Effector memory CD8-positive, alpha-beta T cell (primary cell): Measurements from ENCODE around the gene ESRRA.
"Not testable (repeated sequence)": the region's sequence is repeated elsewhere in the genome, so short reads cannot be mapped to it uniquely, and the experiment has no call there.

Experiments used
- ATAC-seq: fragments of 150-1000 bp; cut with Tn5 transposase; replicated peaks from 2 replicates; pipeline ENCODE4 v1.10.0; 2021; ENCODE audit warnings: mild to moderate bottlenecking, moderate library complexity
- DNase-seq, 3 experiments: peaks; one replicate each; pipeline ENCODE4 v3.0.0; 2021
- H3K27ac Mint-ChIP-seq, 2 donors: one replicate each; pipeline ENCODE4 v1.8.0; 2022; ENCODE audit warnings: mild to moderate bottlenecking in 2 of 2, mixed read lengths in 2 of 2, moderate library complexity in 2 of 2
- H3K27me3 Mint-ChIP-seq, 2 donors: one replicate each; pipeline ENCODE4 v1.8.0; 2022; ENCODE audit warnings: mixed read lengths in 2 of 2
- H3K36me3 Mint-ChIP-seq: one replicate; pipeline ENCODE4 v1.8.0; 2022; ENCODE audit warnings: mild to moderate bottlenecking, moderate library complexity, mixed read lengths; ENCODE audit not compliant: insufficient read depth
- H3K4me1 Mint-ChIP-seq, 2 donors: one replicate each; pipeline ENCODE4 v1.8.0; 2022; ENCODE audit warnings: low read depth in 2 of 2, mixed read lengths in 2 of 2
- H3K4me3 Mint-ChIP-seq, 2 donors: one replicate each; pipeline ENCODE4 v1.8.0; 2022; ENCODE audit warnings: mild to moderate bottlenecking in 2 of 2, mixed read lengths in 2 of 2, moderate library complexity in 2 of 2
- H3K9me3 Mint-ChIP-seq, 2 donors: one replicate each; pipeline ENCODE4 v1.8.0; 2022; ENCODE audit warnings: mixed read lengths in 2 of 2

ESRRA gene

DNA sequence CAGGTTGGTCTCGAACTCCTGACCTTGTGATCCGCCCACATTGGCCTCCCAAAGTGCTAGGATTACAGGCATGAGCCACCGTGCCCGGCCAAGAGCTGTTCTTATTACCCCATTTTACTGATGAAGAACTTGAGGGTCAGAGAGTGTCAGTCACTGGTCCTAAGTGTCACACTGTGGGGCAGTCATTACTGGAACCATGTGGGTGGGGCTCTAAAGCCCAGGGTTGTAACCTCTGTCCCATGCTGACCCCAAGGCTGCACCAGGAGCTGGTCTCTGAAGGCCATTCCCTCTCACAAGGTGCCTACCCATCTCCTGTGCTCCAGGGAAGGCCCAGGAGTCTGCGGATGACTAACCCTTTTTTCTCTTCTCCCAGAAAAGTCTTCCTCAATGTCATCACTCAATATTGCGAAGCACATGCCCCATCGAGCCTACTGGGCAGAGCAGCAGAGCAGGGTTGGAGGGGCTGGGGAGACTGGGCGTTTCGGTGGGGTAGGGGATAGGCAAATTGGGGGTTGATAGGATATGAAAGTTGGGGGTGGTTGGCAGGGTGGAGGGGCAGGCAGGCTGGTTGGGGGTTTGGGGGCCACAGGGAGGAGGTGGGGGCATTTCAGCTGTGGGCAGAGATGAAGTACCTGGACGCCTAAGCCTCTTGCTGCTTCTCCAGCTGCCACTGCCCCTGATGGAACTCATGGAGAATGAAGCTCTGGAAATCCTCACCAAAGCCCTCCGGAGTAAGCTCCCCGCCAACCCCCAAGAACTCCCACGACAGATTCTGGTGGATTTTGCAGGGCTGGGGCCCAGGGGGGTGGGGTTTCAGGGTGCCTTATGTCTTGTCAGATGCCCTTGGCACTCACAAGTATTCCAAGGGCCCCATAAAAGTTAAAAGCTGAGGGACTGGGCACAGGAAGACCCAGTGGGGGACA is 2.0 kb upstream of the ESRRA start:
- no peak for DNase-seq
- H3K36me3 Mint-ChIP-seq, result peaks cover 27% of the 10 kb centered on the region
- peak overlapping the region in 1 of 2 donors; percentile 96 for H3K27ac Mint-ChIP-seq
- H3K9me3 Mint-ChIP-seq, result no peaks in the 10 kb centered on the region
- H3K4me1 Mint-ChIP-seq, result peaks cover 28 to 32% of the 10 kb centered on the region in 2 donors
- peak overlapping the region in 1 of 2 donors; percentile 95 for H3K4me3 Mint-ChIP-seq
- H3K27me3 Mint-ChIP-seq, result peaks cover 16 to 28% of the 10 kb centered on the region in 2 donors
- ATAC-seq, result no peak

DNA sequence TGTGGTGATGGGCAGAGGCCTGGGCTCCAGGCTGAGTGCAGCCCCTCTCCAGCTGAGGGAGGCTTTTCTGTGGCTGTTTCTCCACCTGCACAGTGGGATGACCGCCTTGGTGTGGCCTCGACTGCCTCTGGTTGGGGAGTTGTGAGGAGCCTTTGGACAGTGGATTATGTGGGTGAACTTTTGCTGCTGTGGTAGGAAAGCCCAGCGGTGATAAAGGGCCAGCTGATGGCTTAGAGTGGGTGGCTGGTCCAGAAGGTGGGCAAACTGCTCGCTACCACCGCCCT is 1.4 kb upstream of the ESRRA start:
- ATAC-seq (no peak), DNase-seq (no peak)
- Mint-ChIP-seq H3K27ac (peak overlapping the region; percentile 94 to 96), H3K4me1 (peaks cover 28 to 32% of the 10 kb centered on the region in 2 donors), H3K9me3 (no peaks in the 10 kb centered on the region), H3K36me3 (peaks cover 27% of the 10 kb centered on the region), H3K4me3 (peak overlapping the region; percentile 95 to 98), H3K27me3 (peaks cover 14 to 22% of the 10 kb centered on the region in 2 donors)

DNA sequence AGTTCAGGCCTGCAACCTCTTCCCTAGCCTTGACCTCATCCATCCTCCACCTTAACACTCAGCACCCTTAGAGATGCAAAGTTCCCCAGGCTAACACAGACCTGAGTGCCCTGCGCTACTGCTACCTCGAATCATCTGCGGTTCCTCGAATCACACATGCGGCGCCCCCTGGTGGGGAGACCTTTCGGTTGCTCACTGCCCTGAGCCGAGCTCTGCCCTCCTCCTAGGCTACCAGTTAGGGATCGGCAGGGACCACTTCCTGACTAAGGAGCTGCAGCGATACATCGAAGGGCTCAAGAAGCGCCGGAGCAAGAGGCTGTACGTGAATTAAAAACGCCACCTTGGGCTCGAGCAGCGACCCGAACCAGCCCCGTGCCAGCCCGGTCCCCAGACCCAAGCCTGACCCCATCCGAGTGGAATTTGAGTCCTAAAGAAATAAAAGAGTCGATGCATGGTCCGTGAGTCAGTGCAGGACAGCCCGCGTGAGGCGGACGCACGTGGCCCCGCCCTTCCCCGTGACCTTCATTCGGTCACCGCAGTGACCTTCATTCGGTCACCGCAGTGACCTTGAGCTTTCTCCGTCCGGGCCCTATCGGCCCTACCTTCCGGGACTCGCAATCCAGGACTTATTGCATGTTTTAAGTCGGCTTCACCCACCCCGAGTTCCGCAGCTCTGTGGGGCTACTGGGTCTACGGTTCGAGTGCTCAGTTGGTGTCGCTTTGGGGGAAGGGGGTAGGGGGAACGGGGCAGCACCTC is 830 bp upstream of the ESRRA start:
- Mint-ChIP-seq H3K27me3 (peaks cover 13 to 17% of the 10 kb centered on the region in 2 donors), H3K4me1 (peaks cover 28 to 30% of the 10 kb centered on the region in 2 donors), H3K4me3 (peak overlapping the region; percentile 95 to 98), H3K36me3 (peaks cover 27% of the 10 kb centered on the region), H3K9me3 (no peaks in the 10 kb centered on the region), H3K27ac (peak overlapping the region; percentile 94 to 96)
- ATAC-seq (peak; percentile 44), DNase-seq (peak; percentile 94 to 96 (median 96))

DNA sequence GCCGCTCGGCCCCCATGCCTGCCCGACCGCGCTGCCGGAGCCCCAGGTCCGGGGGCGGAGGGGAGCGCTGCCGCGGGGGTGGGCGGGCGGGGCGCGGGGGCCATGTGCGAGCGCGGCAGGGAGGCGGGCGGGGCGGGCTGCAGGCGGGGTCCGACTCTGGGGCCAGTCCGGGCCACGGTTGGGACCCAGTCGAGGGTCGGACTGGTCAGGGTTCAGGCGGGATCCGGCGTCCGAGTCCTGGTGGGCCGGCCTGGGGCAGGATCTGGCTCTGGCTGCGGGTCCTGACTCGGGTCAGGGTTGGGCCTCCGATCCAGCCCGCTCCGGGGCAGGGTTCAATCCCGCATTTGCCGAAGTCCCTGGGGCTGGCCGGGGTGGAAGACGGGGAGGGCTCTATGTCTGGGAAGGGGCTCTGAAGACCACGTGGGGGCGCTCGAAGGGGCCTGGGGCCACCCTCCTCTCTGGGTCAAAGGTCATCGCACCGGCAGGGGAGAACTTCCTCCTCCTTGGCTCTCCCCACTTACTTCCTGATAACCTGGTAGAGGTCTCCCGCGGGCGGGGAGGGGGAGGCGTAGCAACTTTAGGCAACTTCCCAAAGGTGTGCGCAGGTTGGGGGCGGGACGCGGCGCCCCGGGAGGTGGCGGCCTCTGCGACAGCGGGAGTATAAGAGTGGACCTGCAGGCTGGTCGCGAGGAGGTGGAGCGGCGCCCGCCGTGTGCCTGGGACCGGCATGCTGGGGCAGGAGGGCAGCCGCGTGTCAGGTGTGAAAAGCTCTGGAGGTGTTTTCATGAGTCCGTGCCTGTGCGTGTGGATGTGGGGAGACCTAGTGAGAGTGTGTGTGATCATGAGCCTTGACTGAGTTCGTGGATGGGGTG is 603 bp downstream of the ESRRA start:
- H3K4me1 Mint-ChIP-seq, result peaks cover 17 to 22% of the 10 kb centered on the region in 2 donors
- DNase-seq (peak; percentile 37 to 46 (median 42)), ATAC-seq (peak; percentile 13)
- peaks cover under 1 to 2% of the 10 kb centered on the region in 2 donors for H3K27me3 Mint-ChIP-seq
- peaks cover 33% of the 10 kb centered on the region for H3K36me3 Mint-ChIP-seq
- H3K9me3 Mint-ChIP-seq, result no peaks in the 10 kb centered on the region
- H3K4me3 Mint-ChIP-seq, result peak overlapping the region; percentile 97 to 98
- peak overlapping the region; percentile 92 to 93 for H3K27ac Mint-ChIP-seq

DNA sequence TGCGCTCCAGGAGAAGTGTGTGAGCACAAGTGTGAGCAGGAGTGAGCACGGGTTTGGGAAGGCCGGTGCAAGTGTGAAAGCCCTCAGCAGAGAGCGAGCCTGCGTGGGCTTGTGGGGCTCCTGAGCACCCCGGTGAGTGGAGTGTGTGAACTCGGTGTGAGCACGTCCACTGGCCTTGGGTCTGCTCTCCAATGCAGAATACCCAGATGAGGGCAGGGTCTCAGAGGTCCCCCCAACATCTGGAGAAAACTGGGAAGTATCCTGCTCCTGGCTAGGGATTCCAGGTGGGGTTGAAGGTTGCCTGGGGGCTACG is 1.2 kb downstream of the ESRRA start:
- no peak for DNase-seq
- Mint-ChIP-seq H3K4me3 (peak overlapping the region; percentile 97 to 98), H3K9me3 (no peaks in the 10 kb centered on the region), H3K27me3 (no peaks in the 10 kb centered on the region), H3K36me3 (peaks cover 30% of the 10 kb centered on the region), H3K27ac (peak overlapping the region; percentile 92 to 93), H3K4me1 (peaks cover 16 to 22% of the 10 kb centered on the region in 2 donors)
- no peak for ATAC-seq

DNA sequence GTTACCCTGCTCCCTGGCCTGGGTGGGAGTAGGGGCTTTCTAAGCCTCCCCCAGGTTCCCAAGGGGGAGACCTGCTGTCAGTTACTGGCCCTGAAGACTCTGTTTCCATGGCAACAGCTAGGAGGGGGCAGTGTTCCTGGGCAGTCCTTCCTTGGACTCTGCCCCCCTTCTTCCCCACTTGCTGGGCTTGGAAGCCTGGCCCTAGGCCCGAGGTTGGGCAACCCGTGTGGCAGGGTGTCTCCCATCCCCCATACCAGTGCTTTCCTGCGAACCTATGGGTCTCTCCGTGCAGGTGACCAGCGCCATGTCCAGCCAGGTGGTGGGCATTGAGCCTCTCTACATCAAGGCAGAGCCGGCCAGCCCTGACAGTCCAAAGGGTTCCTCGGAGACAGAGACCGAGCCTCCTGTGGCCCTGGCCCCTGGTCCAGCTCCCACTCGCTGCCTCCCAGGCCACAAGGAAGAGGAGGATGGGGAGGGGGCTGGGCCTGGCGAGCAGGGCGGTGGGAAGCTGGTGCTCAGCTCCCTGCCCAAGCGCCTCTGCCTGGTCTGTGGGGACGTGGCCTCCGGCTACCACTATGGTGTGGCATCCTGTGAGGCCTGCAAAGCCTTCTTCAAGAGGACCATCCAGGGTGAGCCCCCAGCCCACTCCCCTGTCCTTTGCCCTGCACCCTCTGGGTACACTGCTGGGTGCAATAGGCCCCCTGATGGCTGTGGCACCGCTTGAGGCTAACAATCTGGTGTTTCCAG is 1.7 kb downstream of the ESRRA start:
- H3K27ac Mint-ChIP-seq, result peak overlapping the region in 1 of 2 donors; percentile 93
- DNase-seq, result no peak
- H3K9me3 Mint-ChIP-seq, result no peaks in the 10 kb centered on the region
- no peak for ATAC-seq
- no peaks in the 10 kb centered on the region for H3K27me3 Mint-ChIP-seq
- peak overlapping the region; percentile 97 to 98 for H3K4me3 Mint-ChIP-seq
- peaks cover 26% of the 10 kb centered on the region for H3K36me3 Mint-ChIP-seq
- H3K4me1 Mint-ChIP-seq, result peaks cover 16 to 19% of the 10 kb centered on the region in 2 donors

DNA sequence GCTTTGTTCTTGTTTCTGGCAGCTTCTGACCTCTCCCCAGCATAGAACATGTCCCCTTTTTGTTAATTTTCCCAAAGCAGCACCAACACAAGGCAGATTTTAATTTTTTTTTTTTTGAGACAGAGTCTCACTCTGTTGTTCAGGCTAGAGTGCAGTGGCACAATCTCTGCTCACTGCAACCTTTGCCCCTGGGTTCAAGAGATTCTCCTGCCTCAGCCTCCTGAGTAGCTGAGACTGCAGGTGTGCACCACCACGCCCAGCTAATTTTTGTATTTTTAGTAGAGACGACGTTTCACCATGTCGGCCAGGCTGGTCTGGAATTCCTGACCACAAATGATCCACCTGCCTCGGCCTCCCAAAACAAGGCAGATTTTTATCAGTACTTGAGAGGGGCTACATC is 2.5 kb downstream of the ESRRA start:
- not testable (repeated sequence) for H3K27me3 Mint-ChIP-seq, DNase-seq, H3K9me3 Mint-ChIP-seq, ATAC-seq
- Mint-ChIP-seq H3K4me1 (peaks cover 21 to 24% of the 10 kb centered on the region in 2 donors), H3K4me3 (peak overlapping the region; percentile 27 to 97), H3K36me3 (peaks cover 21% of the 10 kb centered on the region), H3K27ac (peak overlapping the region; percentile 31 to 93)

DNA sequence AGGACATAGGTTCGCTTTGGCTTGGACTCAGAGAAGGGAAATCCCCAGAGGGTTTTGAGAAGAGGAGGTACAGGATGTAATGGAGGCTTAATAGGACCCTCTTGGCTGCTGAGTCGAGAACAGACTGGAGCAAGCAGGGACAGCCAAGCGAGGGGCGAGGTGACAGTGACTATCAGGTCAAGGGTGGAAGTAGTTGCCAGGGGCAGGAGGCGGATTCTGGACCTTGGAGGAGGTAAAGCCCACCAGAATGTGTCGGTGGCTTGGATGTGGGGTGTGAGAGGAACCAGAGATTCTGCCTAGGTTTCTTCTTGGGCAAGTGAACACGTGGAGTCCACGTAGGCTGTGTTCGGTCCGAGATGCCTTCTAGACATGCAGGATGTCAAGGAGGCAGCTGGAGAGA is 7.6 kb downstream of the ESRRA start:
- H3K36me3 Mint-ChIP-seq, result peaks cover 38% of the 10 kb centered on the region
- H3K9me3 Mint-ChIP-seq, result no peaks in the 10 kb centered on the region
- no peak overlapping the region for H3K4me3 Mint-ChIP-seq
- peak overlapping the region; percentile 51 to 74 for H3K27ac Mint-ChIP-seq
- DNase-seq, result no peak
- H3K27me3 Mint-ChIP-seq, result no peaks in the 10 kb centered on the region
- H3K4me1 Mint-ChIP-seq, result peaks cover 25 to 26% of the 10 kb centered on the region in 2 donors
- no peak for ATAC-seq

DNA sequence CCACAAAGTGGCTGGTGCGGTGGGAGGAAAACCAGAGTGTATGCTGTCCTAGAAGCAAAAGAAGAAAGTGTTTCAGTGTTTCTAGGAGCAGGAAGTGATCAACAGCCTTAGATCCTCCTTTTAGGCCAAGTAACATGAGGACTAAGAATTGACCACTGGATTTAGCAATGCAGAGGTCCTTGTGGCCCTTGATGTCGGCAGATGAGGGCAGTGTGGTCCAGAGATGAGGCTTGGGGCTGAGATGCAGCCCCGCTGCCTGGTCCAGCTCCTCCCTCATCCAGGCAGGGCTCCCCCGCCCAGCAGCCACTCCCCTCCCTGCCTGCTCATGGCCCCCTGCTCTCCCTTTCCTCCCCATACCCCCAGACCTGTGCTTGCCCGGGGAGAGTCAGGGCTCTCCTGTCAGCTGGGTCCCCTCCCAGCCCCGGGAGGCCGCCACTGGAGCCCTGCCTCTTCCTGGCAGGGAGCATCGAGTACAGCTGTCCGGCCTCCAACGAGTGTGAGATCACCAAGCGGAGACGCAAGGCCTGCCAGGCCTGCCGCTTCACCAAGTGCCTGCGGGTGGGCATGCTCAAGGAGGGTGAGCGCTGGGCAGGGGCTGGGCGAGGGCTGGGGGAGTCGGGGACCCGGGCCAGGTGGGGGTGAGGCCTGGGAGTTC is 8.3 kb downstream of the ESRRA start:
- Mint-ChIP-seq H3K27ac (peak overlapping the region; percentile 51 to 74), H3K27me3 (no peaks in the 10 kb centered on the region), H3K9me3 (no peaks in the 10 kb centered on the region), H3K36me3 (peaks cover 45% of the 10 kb centered on the region), H3K4me1 (peaks cover 30 to 31% of the 10 kb centered on the region in 2 donors), H3K4me3 (no peak overlapping the region)
- no peak for DNase-seq
- ATAC-seq, result no peak

DNA sequence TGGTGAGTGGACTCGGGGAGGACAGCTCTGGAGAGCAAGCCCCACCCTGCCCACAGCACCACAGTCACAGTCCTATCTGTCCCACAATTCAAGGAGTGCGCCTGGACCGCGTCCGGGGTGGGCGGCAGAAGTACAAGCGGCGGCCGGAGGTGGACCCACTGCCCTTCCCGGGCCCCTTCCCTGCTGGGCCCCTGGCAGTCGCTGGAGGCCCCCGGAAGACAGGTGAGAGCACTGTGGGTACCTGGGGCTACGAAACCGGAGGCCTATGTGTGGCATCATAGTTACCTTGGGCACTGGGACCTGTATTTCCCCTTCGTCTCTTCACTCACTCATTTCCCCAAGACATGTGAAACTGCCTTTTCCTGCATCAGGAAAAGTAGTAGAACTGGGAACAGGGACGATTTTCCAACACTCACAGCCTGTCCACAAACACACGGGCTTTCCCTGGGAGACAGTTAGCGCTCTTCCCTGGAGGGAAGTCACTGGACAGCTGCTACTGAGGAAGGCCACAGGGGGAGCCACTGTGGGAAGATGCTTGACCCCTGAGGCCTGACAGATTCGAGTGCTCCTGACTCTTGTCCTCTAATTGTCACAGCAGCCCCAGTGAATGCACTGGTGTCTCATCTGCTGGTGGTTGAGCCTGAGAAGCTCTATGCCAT is 9.0 kb downstream of the ESRRA start:
- Mint-ChIP-seq H3K27ac (no peak overlapping the region), H3K9me3 (no peaks in the 10 kb centered on the region), H3K4me1 (peaks cover 36% of the 10 kb centered on the region in 2 donors), H3K4me3 (no peak overlapping the region), H3K36me3 (peaks cover 49% of the 10 kb centered on the region), H3K27me3 (no peaks in the 10 kb centered on the region)
- ATAC-seq (no peak), DNase-seq (no peak)

DNA sequence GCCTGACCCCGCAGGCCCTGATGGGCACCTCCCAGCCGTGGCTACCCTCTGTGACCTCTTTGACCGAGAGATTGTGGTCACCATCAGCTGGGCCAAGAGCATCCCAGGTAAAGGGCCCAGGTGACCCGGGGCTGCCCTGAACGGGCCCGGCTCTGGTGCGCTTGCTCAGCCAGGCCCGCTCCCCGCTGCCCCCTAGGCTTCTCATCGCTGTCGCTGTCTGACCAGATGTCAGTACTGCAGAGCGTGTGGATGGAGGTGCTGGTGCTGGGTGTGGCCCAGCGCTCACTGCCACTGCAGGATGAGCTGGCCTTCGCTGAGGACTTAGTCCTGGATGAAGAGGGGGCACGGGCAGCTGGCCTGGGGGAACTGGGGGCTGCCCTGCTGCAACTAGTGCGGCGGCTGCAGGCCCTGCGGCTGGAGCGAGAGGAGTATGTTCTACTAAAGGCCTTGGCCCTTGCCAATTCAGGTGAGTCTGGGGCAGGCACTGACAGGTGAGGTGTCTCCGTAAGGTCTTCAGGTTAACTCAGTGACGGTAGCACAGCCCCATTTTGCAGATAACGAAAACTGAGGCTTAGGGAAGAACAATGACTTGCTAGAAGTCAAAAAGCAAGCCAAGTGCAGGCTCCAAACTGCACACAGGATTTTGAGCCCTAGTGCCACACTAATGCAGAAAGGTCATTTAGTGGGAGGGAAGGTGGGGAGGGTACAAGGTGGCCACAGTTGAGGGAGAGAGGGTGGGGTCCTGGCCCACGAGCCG is 9.7 kb downstream of the ESRRA start:
- Mint-ChIP-seq H3K27ac (no peak overlapping the region), H3K9me3 (no peaks in the 10 kb centered on the region), H3K4me3 (no peak overlapping the region), H3K4me1 (peaks cover 39 to 42% of the 10 kb centered on the region in 2 donors), H3K27me3 (no peaks in the 10 kb centered on the region), H3K36me3 (peaks cover 54% of the 10 kb centered on the region)
- no peak for DNase-seq
- no peak for ATAC-seq
